Measurements from ENCODE around the gene H3-3A.

Gene H3-3A

DNA sequence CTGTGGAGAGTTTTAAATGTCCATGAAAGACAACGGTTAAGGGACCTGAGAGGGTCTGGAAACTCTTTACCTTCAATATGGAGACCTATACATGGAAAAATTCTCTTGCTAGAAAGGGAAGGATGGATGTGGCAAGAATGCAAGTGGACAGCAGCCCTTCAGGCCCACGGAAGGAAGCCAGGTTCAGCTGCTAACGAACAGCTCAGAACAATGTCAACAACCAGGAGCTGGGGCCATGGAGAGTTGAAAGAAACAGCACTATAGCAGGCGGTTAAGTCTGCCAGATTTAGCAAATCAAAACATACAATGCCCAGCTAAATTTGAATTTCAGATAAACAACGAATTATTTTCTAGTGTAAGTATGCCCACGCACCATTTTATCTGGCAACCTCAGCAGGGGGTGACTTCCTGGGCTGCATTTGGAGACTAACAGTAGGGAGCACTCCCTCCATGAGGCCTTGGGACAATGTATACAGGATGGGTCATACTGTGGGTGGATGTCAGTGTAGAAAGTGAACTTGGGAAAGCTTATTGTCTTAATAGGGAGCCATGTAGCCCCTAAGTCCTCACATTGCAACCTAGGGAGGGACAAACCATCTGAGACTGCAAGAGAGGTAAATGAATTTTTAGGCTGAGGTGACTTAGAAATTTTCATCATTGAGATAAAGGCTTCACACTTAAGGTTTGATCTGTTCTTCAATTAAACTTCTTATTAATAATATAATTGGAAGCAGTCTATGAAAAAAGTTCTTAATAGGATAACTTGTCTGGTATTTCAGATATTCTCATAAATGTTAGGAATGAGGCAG is 7.8 kb upstream of the H3-3A start:
- DNase-seq (ENCODE audit: low read depth in 2 of 2): no peak

DNA sequence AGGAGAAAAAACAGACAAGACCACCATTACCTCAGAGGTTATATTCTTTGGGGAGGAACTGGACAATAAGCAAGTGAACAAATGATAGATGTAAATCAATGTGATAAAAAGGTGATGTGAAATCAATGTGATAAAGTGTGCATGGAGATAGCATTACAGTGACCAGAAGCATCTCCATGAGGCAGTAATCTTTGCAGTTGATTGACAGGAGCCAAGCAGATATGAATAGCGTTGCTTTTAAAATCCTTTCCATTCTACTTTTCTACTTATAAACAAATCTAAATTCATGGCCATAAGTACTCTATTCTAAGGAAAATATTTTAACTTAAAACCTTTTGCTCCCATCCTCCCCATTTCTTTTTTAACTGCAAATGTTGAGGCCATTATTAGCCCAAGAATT is 2.8 kb upstream of the H3-3A start:
- no peak for DNase-seq (ENCODE audit: low read depth in 2 of 2)

DNA sequence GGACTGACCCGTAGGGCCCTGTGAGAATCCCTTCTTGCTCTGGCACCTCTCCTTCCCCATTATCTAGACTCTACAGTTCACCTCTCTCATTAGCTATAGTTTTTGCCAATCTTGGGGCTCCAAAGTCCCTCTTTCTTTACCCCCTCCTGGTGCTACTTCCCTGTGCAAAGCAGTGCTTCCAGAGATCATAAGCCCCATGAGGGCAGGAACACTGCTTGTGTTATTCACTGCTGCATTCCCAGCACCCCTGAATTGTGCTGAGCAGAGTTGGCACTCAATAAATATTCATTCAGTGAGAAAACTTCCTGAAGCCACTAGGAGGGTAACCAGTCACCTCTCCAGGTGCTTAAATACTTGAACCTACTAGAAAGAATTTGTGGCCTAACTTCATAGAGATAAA is 2.1 kb upstream of the H3-3A start:
- no peak for DNase-seq (ENCODE audit: low read depth in 2 of 2)

DNA sequence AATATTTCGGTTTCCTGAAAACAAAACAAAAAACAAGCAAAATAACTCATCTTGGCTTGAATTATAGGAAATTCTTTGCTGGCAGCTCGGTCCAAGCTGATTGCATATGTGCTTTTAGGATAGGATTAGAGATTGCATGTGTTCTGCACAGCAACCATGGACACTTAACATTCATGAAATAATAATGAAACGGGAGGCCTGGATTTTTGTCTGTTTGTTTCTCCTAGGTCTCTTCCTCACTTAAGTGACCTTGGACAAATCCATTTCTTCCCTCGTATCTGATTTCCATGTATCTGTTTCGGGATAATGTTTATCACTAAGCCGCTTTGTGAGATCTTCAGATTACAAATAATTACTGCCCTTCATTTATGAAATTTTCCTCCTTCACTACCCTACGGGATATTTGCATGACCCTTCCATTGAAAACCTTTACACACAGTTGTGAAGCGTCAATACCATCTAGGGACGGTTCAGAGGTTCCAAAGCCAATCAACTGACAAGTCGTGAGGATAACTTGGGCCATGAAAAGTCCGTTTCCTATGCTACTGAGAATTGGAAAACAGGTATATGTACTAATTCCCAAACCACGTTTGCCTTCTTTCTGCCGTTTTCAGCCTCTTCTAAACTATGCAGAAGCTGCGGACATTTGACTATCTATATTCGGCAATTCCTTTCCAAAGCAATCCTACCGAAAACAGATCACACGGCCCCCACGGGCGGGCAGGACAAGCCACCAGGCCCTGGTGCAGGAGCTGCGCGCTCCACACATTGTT is 1.3 kb upstream of the H3-3A start:
- no peak for DNase-seq (ENCODE audit: low read depth in 2 of 2)

DNA sequence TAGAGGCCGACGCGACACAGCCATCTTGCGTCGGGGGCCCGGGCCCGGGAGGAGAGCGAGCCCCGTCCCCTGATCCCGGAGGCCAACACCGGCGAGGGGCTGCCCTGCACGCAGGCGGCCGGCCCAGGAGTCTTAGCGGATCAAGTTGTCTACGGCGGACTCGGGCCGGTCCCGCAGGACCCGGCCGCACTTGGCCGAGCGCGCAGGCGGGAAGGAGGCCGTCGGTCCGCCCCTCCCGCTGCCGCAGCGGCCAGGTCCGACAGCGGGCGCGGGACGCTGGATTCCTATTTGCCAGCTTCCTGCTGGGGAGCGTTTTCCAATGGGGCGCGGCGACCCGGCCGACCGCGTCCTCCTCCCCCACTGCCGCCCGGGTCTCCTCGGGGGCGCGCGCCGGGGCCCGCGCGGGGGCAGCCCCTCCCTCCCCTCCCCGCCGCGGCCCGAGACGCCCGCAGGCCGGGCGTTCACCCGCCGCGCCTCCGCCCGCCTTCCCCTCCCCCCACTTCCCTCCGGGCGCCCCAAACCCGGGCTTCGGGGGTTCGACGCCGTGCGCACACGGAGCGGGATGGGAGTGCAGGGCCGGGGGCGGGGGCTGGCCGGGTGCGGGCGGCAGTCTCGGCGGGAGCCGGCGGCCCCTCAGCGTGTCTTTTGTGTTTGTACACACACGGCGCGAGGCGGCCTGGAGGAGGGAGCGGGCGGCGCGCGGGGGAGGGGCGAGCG is 517 bp upstream of the H3-3A start:
- peak in 1 of 2 donors; percentile 38 for DNase-seq (ENCODE audit: low read depth in 2 of 2)

DNA sequence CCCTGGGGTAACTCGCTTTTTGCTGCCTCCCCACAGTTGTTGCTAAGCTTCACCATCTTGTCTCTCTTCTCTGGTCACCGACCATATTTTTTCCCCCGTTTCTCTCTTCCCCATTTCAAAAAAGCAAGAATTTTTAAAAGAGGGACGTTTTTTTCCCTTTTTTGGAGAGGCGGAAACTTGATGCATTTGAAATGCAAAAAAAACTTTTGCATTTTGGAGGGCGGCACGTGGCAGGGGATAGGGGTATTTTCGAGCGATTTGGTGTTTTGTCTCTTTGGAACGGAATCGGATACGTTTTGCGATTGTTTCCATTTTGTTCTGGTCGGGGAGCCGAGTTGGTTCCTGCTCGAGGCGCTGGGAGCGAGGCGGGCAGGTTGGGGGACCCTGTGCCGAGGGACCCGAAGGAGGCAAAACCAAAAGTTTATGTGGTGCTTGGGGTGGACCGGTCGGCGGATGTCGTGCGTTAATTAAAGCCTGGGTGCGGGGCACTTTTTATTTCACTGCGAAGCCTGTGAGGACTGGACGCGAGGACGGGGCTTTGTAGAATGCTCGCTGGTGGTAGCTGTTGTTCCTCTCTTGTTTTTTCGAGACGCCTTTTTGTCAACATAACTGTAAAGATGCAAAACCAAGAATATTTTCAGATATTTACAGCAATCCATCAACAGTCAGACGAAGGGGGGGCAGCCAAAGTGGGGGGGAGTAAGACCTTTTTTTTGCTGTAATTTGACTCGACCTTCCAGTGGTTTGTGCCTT is 884 bp downstream of the H3-3A start:
- no peak for DNase-seq (ENCODE audit: low read depth in 2 of 2)

DNA sequence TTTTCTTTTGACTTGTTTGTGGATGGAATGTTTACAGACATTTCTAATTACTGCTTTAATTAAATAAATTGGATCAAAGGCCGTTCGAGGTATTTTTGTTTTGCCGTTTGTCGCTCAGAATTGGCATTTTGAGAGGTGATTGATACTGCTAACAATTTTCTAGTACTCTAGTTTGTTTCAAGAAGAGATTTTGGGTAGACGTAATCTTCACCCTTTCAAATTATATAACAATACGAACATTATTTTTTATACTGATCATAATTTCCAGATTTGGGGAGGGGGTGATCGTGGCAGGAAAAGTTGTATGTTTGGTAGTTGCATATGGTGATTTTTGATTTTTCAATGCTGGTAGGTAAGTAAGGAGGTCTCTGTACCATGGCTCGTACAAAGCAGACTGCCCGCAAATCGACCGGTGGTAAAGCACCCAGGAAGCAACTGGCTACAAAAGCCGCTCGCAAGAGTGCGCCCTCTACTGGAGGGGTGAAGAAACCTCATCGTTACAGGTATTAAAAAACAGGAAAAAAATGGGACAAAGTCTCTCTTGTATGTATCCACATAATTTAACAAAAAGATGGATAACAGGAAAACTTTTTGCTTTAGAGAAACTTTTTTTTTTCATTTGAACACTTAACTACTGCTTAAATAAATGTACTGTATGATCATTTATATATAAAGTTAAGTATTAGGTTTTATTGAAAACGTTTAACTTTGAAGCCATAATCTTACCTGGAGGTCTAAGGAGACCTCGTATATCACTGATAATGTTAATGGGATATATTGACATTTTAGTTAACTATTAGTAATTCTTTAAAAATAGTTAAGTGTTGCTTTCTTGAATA is 1.7 kb downstream of the H3-3A start:
- no peak for DNase-seq (ENCODE audit: low read depth in 2 of 2)

DNA sequence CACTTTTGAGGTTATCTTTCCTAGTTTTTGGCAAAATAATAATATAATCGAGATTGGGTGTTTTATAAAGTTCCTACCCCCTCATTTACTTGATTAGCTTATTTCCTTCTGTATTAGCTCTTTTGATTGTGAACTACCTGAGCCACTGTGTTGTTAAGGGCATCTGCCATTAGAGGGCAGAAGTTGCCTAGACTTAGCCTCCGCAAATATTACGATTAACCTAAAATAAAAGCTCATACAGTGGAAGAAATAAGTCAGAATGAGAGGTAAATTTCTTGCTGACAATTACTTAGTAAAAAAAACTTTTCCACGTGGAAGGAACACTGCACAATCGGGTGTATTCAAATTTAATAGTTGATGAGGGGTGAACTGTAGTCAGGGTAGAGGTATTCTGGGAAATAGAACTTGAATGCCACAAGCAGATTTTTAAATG is 2.3 kb downstream of the H3-3A start:
- DNase-seq (ENCODE audit: low read depth in 2 of 2): no peak

DNA sequence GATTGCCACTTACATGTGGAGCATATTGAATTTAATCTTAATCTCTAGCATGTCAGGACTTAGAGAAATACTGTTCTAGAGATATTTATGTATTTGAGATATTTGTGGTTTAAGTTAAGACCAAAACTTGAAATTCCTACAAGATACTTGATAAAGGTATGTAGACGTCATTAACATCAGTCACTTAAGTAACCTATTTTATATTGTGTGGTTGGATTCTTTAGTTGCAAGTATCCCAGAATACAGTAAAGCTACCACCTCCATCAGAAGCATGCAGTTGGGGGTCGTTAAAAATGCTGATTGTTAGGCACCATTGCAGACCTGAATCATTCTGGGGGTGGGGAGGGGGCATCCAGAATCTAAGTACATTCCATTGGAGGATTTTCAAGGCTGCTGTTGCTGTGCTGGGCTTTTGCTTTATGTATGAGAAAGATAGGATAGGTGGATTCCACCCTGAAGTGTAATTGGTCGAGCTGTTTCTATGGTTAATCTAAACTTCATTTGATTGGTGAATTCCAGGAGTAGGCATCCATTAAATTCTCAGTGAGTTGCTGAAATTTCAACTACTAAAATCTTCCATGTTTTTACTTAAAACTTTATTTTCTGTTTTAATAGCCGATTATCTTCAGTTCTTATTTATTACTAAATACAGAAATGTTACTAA is 4.0 kb downstream of the H3-3A start:
- no peak for DNase-seq (ENCODE audit: low read depth in 2 of 2)

DNA sequence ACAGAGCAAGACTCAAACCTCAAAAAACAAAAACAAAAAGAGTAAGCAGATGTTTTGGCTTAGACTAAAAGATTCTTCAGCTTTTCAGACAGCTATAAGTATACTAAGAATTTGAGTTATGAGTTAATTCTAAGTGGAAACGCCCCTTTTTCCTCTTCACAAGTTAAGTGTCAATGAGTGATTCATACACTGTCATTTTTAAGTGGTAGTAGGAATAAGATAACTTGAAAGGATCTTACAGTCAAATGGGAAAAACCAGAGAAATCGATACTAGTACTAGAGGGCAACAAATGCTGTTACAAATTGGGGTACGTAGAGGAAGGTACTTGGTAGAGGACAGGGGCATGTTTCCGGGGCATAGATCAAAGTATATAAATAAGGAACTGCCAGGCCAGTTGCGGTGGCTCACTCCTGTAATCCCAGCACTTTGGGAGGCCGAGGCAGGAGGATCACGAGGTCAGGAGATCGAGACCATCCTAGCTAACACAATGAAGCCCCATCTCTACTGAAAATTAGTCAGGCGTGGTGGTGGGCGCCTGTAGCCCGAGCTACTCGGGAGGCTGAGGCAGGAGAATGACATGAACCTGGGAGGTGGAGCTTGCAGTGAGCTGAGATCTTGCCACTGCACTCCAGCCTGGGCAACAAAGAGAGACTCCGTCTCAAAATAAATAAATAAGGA is 7.4 kb downstream of the H3-3A start:
- no peak for DNase-seq (ENCODE audit: low read depth in 2 of 2)

DNA sequence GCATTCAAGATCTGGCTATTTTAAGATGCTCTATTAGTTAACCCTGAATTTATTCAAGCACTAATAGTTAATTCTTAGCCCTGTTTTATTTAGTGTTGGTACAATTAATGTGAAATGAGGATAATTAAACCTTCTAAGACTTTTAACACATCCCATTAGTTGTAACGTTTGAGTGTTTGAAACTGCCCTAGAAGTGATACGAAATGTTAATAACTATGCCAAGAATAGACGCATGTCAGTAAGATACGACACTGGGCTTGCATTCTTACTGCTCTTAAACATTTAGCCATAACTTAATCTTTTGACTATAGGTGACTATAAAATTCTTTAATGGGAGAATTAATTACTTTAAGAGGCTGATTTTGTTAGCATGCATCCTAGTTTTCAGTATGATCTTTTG is 9.8 kb downstream of the H3-3A start:
- DNase-seq (ENCODE audit: low read depth in 2 of 2): no peak

DNA sequence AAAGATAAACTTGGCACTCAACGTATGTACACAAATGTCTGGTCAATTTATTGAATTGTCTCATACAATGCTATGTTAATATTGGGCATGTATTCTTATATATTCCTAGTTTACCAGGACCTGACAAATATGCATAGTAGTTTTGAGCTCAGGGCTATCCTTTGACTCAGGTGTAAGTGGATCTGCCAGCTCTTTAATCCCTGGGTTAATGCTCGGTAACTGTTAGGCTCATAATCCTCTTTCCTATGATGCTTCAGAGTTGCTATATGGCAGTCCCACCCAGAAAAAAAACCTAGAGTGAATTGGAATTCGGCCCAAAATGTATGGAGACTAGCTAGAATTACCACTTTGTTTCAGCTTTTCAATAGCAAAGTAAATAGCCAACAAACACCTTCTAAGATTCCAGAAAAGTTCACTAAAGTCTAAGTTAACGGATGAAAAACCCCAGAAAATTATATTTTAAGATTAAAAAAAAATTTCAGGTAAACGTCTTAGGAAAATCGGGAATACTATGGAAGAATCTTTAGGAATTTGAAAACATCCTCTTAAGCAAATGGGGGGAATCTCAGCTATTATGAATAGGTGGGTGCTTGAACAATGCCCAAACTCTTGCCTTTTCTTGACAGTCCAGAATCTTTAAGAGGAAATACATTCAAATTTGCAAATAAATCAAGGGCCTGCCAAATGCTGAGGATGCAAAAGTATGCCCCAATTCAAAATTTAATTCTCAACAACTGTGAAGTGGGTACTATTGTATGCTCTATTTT is 10.9 kb downstream of the H3-3A start:
- DNase-seq (ENCODE audit: low read depth in 2 of 2): no peak

DNA sequence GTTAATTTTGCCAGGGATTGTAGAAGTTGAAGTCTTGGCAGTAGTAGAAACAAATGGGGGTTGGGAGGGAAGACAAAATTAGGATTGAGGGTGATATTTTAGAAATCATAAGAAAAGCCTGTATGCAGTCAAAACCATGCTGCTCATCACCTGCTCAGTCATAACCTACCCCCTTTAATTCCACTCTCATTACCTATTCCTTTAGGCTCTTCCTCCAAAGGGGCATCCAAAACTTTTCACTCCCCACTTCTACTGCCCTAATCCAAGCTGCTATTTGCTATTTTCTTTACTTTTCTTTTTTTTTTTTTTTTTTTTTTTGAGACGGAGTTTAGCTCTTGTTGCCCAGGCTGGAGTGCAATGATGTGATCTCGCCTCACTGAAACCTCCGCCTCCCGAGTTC is 11.5 kb downstream of the H3-3A start:
- no peak for DNase-seq (ENCODE audit: low read depth in 2 of 2)

DNA sequence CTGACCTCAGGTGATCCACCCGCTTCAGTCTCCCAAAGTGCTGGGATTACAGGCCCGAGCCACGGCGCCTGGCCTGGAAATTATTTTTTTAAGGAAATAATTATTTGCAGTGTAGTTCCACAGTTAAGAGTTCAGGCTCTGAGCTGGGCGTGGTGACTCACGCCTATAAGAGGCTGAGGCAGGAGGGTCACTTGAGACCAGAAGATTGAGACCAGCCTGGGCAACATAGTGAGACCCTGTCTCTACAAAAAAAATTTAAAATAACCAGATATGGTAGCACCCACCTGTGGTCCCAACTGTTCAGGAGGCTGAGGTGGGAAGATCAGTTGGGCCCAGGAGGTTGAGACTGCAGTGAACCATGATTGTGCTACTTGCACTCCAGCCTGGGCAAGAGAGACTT is 13.9 kb downstream of the H3-3A start:
- no peak for DNase-seq (ENCODE audit: low read depth in 2 of 2)

DNA sequence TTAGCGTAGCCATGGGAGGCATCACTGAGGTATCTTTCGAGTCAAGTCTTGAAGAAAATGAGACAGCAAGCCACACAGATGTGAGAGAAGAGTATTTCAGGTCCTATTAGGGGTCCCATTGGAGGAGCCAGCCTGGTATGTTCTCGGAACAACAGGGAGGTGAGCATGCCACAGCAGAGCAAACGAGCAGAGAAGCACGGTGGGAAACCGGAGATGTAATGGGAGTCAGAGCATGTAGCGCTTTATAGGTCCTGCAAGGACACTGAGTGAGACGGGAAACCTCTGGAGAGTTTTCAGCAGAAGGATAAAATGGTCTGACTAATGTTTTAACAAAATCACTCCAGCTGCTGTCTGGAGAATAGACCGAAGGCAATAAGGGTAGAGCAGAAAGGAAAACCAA is 15.9 kb downstream of the H3-3A start:
- no peak for DNase-seq (ENCODE audit: low read depth in 2 of 2)

DNA sequence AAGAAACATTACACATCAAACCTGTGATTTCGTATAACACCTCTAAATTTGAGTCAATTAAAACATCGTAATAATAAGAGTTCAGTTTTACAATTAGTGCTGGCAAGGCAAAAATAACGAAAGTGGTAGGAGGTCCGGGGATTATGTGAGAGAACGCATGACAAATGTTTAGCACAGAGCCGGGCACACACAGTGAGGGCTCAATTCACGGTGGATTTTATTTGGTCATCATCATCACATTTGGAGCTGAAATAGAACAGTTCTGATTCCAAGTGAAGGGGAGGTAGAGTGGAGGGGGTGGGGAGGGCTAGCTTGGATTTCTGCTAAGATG is 20.0 kb downstream of the H3-3A start:
- no peak for DNase-seq (ENCODE audit: low read depth in 2 of 2)

DNA sequence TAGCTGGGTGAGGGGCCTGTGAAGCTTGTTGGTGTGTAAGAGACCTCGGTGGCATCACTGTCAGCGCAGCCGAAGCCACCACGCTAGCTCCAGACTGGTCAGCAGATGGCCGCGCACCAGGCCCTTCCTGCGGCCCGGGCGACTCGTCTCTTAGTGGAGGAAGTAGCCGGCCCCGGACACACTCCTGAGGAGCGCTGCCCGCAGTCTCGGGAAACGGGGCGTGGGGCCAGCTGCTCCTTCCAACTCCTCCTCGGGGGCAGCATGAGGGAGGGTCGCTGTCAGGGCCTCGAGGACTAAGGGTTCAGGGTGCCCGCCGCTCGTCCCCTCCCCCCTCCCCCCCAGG is 20.4 kb downstream of the H3-3A start:
- no peak for DNase-seq (ENCODE audit: low read depth in 2 of 2)

DNA sequence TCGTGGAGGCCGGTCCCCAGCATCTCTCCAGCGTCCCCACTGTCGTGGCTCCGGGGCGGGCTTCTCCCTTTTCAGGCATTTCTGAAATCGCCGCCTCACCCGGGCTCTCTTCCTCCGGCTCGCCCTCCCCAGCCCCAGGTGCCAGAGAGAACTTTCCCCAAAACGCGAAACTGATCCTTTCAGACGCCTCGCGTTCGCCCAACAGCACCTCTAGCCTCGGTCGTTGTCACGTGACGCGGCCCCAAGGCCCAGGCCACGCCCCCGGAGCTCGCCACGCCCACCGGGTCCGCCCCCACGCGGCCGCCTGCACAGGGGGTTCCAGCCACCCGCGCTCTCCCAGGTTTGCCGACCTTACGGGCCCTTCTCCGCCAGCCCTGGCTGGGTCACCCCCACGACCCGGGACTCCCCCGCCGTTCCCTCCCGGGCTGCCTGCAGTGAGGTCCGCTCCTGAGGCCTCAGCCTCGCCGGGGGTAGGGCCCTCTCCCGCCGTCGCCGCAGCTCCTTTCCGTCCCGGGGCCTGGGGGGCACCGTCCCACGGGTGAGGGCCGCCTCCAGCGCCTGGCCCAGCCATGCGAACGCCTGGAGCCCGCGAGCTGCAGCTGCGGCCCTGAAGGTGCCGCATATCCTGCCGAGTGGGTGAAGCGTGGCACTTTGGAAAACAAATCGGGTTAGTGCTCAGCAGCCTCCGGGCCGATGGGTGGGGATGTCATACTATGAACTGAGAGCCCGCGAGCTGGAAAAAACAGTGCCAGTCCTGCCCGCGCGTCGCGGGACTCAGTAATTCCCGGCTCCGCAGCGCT is 21.0 kb downstream of the H3-3A start:
- peak; percentile 85 to 87 for DNase-seq (ENCODE audit: low read depth in 2 of 2)
